ENCODE results near the gene CCDC88C.

GRCh38 chr14:91316761-91317160 lies 100.9 kb downstream of the CCDC88C start:
- TF ChIP-seq POLR2A (IDR thresholded peaks at IDR 0.05; ENCODE audit: low read length) (no peak), GATA1 (IDR thresholded peaks at IDR 0.05; ENCODE audit: low read depth, low read length) (no peak)
